ENCODE measurements around the gene NOS1.

Gene NOS1

GRCh38 chr12:117329756-117330155 is 31.7 kb downstream of the NOS1 start:
- no peak for DNase-seq

DNA sequence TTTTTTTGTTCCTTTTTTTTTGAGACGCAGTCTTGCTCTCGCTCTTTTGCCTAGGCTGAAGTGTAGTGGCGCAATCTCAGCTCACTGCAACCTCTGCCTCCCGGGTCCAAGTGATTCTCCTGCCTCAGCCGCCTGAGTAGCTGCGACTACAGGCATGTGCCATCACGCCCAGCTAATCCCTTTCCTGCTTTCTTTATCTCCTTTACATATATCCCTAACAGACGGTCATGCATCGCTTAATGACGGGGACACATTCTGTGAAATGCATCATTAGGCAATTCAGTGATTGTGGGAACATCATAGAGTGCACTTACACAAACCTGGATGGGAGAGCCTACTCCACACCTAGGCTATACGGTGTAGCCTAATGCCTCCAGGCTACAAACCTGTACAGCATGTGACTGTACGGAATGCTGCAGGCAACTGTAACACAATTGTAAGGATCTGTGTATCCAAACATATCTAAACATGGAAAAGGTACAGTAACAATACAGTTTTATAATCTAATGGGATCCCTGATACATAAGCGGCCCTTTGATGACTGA is 32.8 kb downstream of the NOS1 start:
- no peak for DNase-seq

GRCh38 chr12:117322428-117322827 is 39.0 kb downstream of the NOS1 start:
- no peak for DNase-seq

DNA sequence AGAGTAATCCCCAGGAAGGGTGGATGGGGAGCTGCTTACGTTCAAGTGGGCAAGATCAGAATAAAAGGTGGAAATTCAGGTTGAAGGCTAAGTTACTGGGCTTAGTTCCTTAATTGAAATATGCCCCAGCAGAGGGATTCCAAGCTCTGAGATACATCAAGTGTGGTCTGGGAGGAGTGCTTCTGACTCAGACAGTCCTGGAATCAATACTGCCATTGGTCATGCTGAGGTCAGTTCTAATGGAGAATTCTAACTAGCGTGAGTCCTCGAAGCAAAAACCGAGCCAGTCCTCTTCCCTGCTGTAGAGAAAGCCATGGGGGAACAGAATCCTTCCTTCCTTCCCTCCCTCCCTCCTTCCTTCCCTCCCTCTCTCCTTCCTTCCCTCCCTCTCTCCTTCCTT is 39.9 kb downstream of the NOS1 start:
- no peak for DNase-seq

DNA sequence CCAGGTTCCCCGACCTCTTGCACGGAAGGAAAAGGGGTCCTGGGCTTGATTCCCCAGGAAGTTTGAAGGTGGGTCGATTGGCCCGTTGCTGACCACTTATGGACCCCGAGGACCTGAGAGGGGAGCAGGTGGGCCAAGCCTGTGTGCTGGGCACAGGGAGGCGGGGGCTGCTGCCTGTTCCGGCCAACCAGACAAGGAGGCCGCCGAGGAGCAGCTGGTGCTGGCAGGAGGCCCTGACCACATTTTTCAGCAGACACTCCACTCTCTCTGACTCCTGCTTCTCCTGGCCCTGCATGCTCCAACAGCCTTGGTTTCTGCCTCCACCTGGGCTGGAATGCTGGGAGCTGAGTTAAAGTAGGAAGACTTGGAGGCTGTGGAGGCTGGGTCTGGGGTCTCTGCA is 42.8 kb downstream of the NOS1 start:
- DNase-seq = no peak

GRCh38 chr12:117316336-117316735 is 45.1 kb downstream of the NOS1 start:
- no peak for DNase-seq

GRCh38 chr12:117313926-117314325 is 47.5 kb downstream of the NOS1 start:
- DNase-seq = no peak

- DNase-seq = no peak
Observed at GRCh38 chr12:117312770-117313169, 48.7 kb downstream of the NOS1 start.

- DNase-seq = no peak
Observed at GRCh38 chr12:117309276-117309925, 52.0 kb downstream of the NOS1 start.

GRCh38 chr12:117300174-117300573 is 61.3 kb downstream of the NOS1 start:
- no peak for DNase-seq

- no peak for DNase-seq
Observed at GRCh38 chr12:117298648-117299225, 62.7 kb downstream of the NOS1 start.

DNA sequence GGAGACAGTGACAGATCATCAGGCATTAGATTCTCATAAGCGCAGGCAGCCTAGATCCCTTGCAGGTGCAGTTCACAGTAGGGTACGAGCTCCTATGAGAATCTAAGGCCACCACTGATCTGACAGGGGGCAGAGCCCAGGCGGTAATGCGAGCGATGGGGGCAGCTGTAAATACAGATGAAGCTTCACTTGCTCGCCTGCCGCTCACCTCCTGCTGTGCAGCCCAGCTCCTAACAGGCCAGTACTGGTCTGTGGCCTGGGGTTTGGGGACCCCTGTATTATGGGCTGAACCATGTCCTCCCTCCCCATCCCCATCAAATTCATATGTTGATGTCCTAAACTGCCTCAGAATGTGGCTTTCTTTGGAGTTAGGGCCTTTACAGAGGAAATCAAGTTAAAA is 63.2 kb downstream of the NOS1 start:
- DNase-seq = no peak

DNA sequence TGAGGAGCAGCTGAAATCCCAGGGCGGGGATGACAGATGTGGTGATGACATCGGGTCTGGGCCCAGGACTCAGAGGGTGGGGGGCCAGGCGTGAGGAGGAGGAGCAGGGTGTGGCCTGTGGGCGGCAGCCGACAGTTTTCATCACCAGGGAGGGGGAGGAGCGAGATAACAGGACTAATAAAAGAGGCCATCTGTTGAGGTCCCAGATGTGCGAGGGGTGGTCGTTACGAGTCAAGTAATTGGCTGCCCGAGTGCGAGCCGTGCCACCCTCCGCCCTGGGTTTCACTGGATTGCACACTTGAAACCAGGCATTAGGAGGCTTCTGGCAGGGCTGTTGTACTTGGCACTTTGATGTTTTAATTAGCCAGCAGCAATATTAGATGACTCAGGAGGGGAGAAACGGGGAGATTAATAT is 67.2 kb downstream of the NOS1 start:
- DNase-seq = no peak

- DNase-seq = no peak
Observed at GRCh38 chr12:117293510-117293909, 67.9 kb downstream of the NOS1 start.

DNA sequence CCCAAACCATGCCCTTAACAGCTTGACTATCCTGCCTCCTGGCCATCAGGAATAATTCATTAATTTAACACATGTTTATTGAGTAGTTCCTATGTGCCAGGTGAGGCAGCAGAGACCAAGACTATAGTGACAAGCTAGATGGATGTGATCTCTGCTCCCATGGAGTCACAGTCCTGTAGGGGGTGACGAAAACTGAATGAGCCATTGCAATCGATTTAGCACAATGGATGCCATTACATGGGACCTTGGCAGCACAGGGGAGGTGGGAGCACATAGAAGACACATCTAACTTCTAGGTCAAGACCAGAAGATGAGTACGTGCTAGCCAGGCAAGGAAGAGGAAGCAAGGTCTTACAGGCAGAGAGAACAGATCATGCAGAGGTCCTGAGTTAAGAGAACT is 68.7 kb downstream of the NOS1 start:
- no peak for DNase-seq

DNA sequence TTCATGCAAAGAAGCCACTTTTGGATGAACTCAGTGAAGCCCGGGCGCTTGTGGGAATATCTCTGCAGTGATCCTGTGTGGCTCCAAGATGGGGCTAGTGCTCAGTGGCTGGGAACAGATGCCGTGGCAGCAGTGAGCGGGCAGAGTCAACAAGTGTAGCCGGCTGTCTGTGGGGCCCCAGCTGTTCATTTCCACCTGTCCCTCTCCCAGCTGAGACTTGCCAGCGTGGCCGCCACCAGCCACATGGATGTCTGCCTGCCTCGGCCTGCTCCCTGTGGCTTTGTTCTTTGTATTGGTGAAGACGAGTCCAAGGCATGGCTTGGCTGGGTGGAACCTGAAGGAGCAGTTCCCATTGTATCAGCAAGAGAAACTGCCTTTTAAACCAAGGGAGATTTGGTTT is 77.3 kb downstream of the NOS1 start:
- DNase-seq = no peak

GRCh38 chr12:117282490-117282889 is 78.9 kb downstream of the NOS1 start:
- DNase-seq = no peak

- no peak for DNase-seq
Observed at GRCh38 chr12:117280019-117280680, 81.3 kb downstream of the NOS1 start.

DNA sequence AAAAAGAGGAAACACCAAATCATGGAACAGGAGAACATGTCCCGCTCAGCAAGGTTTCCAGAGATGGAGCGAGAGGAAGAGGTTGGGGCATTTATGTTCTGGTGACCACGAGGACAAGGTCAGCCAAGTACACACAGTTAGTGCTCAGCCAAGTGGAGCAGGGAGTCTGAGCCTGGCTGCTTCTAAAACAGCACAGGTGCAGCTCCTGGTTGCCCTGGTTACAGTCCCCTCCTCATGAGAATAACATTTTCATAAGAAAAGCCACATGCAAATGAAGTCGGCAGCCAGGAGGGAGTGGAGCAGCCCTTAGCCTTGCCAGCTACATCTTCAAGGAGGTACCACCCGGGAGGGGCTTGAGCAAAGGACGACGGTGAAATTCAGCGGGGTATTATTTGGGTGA is 81.8 kb downstream of the NOS1 start:
- no peak for DNase-seq

GRCh38 chr12:117277875-117278274 is 83.6 kb downstream of the NOS1 start:
- no peak for DNase-seq

GRCh38 chr12:117273091-117273490 is 88.3 kb downstream of the NOS1 start:
- DNase-seq = no peak

GRCh38 chr12:117272690-117273089 is 88.7 kb downstream of the NOS1 start:
- no peak for DNase-seq

GRCh38 chr12:117262749-117263148 is 98.7 kb downstream of the NOS1 start:
- DNase-seq = no peak

DNA sequence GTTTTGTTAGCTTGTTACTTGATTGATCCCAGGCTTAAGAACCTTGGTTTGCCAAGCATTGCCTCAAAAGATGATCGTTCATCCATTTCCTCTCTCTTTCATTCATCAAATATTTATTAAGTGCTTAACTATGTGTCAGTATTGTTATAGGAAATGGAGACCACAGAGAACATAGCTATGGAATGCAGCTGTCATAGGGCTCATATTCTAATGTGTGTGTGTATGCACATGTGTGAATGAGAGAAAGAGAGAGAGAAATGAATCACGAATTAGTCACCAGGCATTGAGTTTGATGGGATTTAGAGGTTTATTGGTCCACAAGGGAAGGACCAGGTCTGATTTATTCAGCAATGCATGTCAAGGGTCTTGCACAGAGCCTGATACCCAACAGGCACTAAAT is 100.2 kb downstream of the NOS1 start:
- peak; percentile 23 for DNase-seq
